Testis (tissue), 2 donors: ENCODE measurements around the gene ARL9.

ENCODE experiments used
- CTCF ChIP-seq, 3 experiments: fragments of 450-650 bp in 2 of 3; fragments of 200-600 bp in 1 of 3; sonication (generic) in 1 of 3; IDR thresholded peaks; one replicate each; pipeline ENCODE4 v1.5.1; 2016 to 2019; ENCODE audit warnings: antibody characterized with exemption in 3 of 3, mild to moderate bottlenecking in 2 of 3, moderate library complexity in 1 of 3
- POLR2A ChIP-seq: fragments of 450-650 bp; IDR thresholded peaks from one replicate; pipeline ENCODE4 v1.6.1; 2017; ENCODE audit warnings: antibody characterized with exemption, mild to moderate bottlenecking, moderate library complexity

DNA sequence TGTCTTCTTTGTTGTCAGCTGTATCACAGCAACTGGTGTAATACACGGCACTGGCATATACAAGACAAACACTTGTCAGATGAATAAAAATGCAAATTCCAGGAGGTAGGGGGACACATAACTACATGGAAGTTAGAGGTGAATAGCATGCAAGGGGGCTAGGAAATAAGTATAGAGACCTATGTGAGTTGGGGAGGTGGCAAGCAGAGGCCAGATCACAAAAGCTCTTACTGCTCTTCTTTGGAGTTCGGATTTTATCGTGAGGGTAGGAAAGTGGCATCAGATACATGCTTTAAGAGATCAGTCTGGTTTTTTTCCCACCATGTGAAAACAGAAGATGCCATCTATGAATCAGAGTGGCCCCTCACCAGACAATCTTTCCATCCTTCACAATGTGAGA is 41.0 kb upstream of the ARL9 start:
- TF ChIP-seq POLR2A (no peak), CTCF (IDR thresholded peaks at IDR 0.05) (no peak)
